HepG2 (cell line): ENCODE results near the gene DNAJC12. TPM values are rescaled to one million over a fixed set of nuclear protein-coding genes. Genes with fewer than 3 reads are reported as not detected.

Source experiments
- ATF1 ChIP-seq: IDR thresholded peaks from 2 replicates; pipeline ENCODE4 v1.6.1; 2016; ENCODE audit warnings: mild to moderate bottlenecking, control low read depth
- BCLAF1 ChIP-seq: fragments of 450-650 bp; IDR thresholded peaks from 2 replicates; pipeline ENCODE4 v1.6.1; 2017; ENCODE audit warnings: mild to moderate bottlenecking
- CREB3 ChIP-seq: sonication (generic); formaldehyde crosslinking; IDR thresholded peaks from 2 replicates; pipeline ENCODE4 v1.5.0; 2020; ENCODE audit warnings: missing genetic modification reagents
- FLYWCH1 ChIP-seq: sonication (generic); formaldehyde crosslinking; IDR thresholded peaks from 2 replicates; pipeline ENCODE4 v1.8.1; 2023; ENCODE audit warnings: mild to moderate bottlenecking, missing genetic modification reagents
- HDAC6 ChIP-seq: fragments of 200-600 bp; sonication (generic); IDR thresholded peaks from 2 replicates; pipeline ENCODE4 v1.7.0; 2017; ENCODE audit warnings: mild to moderate bottlenecking, antibody characterized with exemption, low read length, low read depth
- JUNB ChIP-seq: sonication (generic); formaldehyde crosslinking; IDR thresholded peaks from 2 replicates; pipeline ENCODE4 v1.8.0; 2022; ENCODE audit warnings: missing genetic modification reagents, mild to moderate bottlenecking, borderline replicate concordance
- KAT2B ChIP-seq: fragments of 150-350 bp; IDR thresholded peaks from 2 replicates; pipeline ENCODE4 v1.6.1; 2014; ENCODE audit warnings: low read depth, low read length, borderline replicate concordance
- ONECUT2 ChIP-seq: sonication (generic); formaldehyde crosslinking; IDR thresholded peaks from 2 replicates; pipeline ENCODE4 v1.4.0; 2020; ENCODE audit warnings: missing genetic modification reagents
- PCBP1 ChIP-seq: fragments of 200-400 bp; formaldehyde crosslinking; IDR thresholded peaks from 2 replicates; pipeline ENCODE4 v1.6.1; 2017; ENCODE audit warnings: mild to moderate bottlenecking, low read depth, low read length, borderline replicate concordance
- SKI ChIP-seq: fragments of 450-650 bp; IDR thresholded peaks from one replicate; pipeline ENCODE4 v1.6.1; 2018; ENCODE audit warnings: mild to moderate bottlenecking; ENCODE audit not compliant: partially characterized antibody
- SNRNP70 ChIP-seq: fragments of 200-400 bp; formaldehyde crosslinking; IDR thresholded peaks from 2 replicates; pipeline ENCODE4 v1.6.1; 2017; ENCODE audit warnings: mild to moderate bottlenecking, low read depth, low read length, moderate library complexity
- TOPORS ChIP-seq: sonication (generic); formaldehyde crosslinking; IDR thresholded peaks from 2 replicates; pipeline ENCODE4 v1.8.0; 2023; ENCODE audit warnings: mild to moderate bottlenecking, missing genetic modification reagents
- ZKSCAN8 ChIP-seq: IDR thresholded peaks from 2 replicates; pipeline ENCODE4 v1.6.1; 2016; ENCODE audit warnings: borderline replicate concordance, missing genetic modification reagents, missing compliant biosample characterization
- ZNF234 ChIP-seq: sonication (generic); formaldehyde crosslinking; conservative IDR thresholded peaks from 2 replicates; pipeline ENCODE4 v1.5.1; 2020; ENCODE audit warnings: mild to moderate bottlenecking, missing genetic modification reagents
- ZNF264 ChIP-seq: sonication (generic); formaldehyde crosslinking; IDR thresholded peaks from 2 replicates; pipeline ENCODE4 v1.4.0; 2020; ENCODE audit warnings: missing genetic modification reagents
- ZNF296 ChIP-seq: sonication (generic); formaldehyde crosslinking; conservative IDR thresholded peaks from 2 replicates; pipeline ENCODE4 v1.5.0; 2020; ENCODE audit warnings: mild to moderate bottlenecking, missing genetic modification reagents
- ZNF3 ChIP-seq: IDR thresholded peaks from 2 replicates; pipeline ENCODE4 v1.7.0; 2017; ENCODE audit warnings: inconsistent platforms
- ZNF430 ChIP-seq: sonication (generic); formaldehyde crosslinking; IDR thresholded peaks from 2 replicates; pipeline ENCODE4 v1.9.0; 2021; ENCODE audit warnings: mild to moderate bottlenecking, missing genetic modification reagents
- ZNF660 ChIP-seq: sonication (generic); formaldehyde crosslinking; IDR thresholded peaks from 2 replicates; pipeline ENCODE4 v1.5.1; 2020; ENCODE audit warnings: mild to moderate bottlenecking, low read depth, missing genetic modification reagents, borderline replicate concordance
- ZNF687 ChIP-seq: sonication (generic); formaldehyde crosslinking; IDR thresholded peaks from 2 replicates; pipeline ENCODE4 v1.5.1; 2020; ENCODE audit warnings: mild to moderate bottlenecking, missing genetic modification reagents, moderate library complexity
- ZSCAN5A ChIP-seq: sonication (generic); formaldehyde crosslinking; IDR thresholded peaks from 2 replicates; pipeline ENCODE4 v1.8.0; 2022; ENCODE audit warnings: mild to moderate bottlenecking, missing genetic modification reagents, borderline replicate concordance
- polyA plus RNA-seq, 8 experiments: library from polyadenylated mRNA; depleted of rRNA in 3 of 8; stranded (reverse) in 7 of 8; unstranded in 1 of 8; fragments of >200 nt; fragmentation: Illumina TruSeq in 4 of 8; extraction: Trizol in 4 of 8; gene quantifications; 2 replicates each; pipeline versions ENCODE4 v1.2.1 to v1.2.3, GENCODE V29; 2011 to 2016; ENCODE audit warnings: low read depth in 4 of 8, missing spikeins in 1 of 8, mixed read lengths in 1 of 8; ENCODE audit not compliant: insufficient read depth in 1 of 8
- total RNA-seq, 5 experiments: library from RNA; depleted of rRNA; stranded (reverse); fragments of >200 nt; fragmentation: Illumina TruSeq; extraction: Trizol; gene quantifications; 2 replicates each; pipeline ENCODE4 v1.2.3, GENCODE V29; 2016; ENCODE audit warnings: low read depth in 1 of 5

The DNAJC12 gene
- total and polyA plus RNA-seq, 2 of the 13 experiments (the other 11 are each of a cell fraction or from before 2014, with no cell fraction given): 11.6 to 43.9 TPM

- no peak for TF ChIP-seq BCLAF1
- TF ChIP-seq FLYWCH1 (CRISPR knock-in tag): no peak
- 0 out of 2 replicates have a peak, but pooled peaks have one; percentile 11 for TF ChIP-seq PCBP1
- peak; percentile 96 for TF ChIP-seq ZNF687
- 0 out of 2 replicates have a peak, but pooled peaks have one; percentile 62 for TF ChIP-seq CREB3 (CRISPR knock-in tag)
- no peak for TF ChIP-seq ZNF234 (CRISPR knock-in tag)
- TF ChIP-seq ZNF264 (CRISPR knock-in tag): peak; percentile 50; the same call in 1 of the 2 replicates
- TF ChIP-seq SNRNP70: no peak
- TF ChIP-seq TOPORS (CRISPR knock-in tag): peak; percentile 74
- peak; percentile 75; the same call in 1 of the 2 replicates for TF ChIP-seq ZSCAN5A (CRISPR knock-in tag)
- TF ChIP-seq ZNF3: no peak
- peak; percentile 94 for TF ChIP-seq ZNF430
- no peak for TF ChIP-seq ONECUT2 (CRISPR knock-in tag)
- no peak for TF ChIP-seq HDAC6
- peak; percentile 80 for TF ChIP-seq SKI
- TF ChIP-seq ZNF660 (CRISPR knock-in tag): no peak
- TF ChIP-seq JUNB: no peak
- peak; percentile 67; the same call in 1 of the 2 replicates for TF ChIP-seq ZKSCAN8 (CRISPR knock-in tag)
- no peak for TF ChIP-seq ZNF296 (CRISPR knock-in tag)
- TF ChIP-seq KAT2B: no peak
- TF ChIP-seq ATF1 (CRISPR knock-in tag): no peak
Observed at GRCh38 chr10:67884313-67884841, 46.4 kb upstream of the DNAJC12 start, which contains the start of gene SIRT1 (continued).
